Calu3 (cell line): ENCODE measurements around the gene CSPG4. TPM values are rescaled to one million over a fixed set of nuclear protein-coding genes. Genes with fewer than 3 reads are reported as not detected.

Experiments used
- BruUV-seq: library from RNA; stranded (reverse); fragments of 400-500 nt; replicated peaks from 2 replicates; lab custom pipeline; 2021; lab: Mats Ljungman, UMichigan
- CTCF ChIA-PET: fragments of 300-600 bp; sonication (Branson Sonifier 250); formaldehyde crosslinking; loops from one replicate; lab custom pipeline; 2022; ENCODE audit warnings: antibody characterized with exemption; lab: Charles Lee
- DNase-seq: peaks from one replicate; pipeline ENCODE4 v3.0.0; 2022
- H3K27ac Mint-ChIP-seq: one replicate; pipeline ENCODE4 v1.8.0; 2022; ENCODE audit warnings: mixed read lengths; ENCODE audit not compliant: unreplicated experiment
- H3K27me3 Mint-ChIP-seq: one replicate; pipeline ENCODE4 v1.8.0; 2022; ENCODE audit warnings: mixed read lengths; ENCODE audit not compliant: unreplicated experiment
- H3K36me3 Mint-ChIP-seq: one replicate; pipeline ENCODE4 v1.8.0; 2022; ENCODE audit warnings: mild to moderate bottlenecking, moderate library complexity, mixed read lengths; ENCODE audit not compliant: insufficient read depth, unreplicated experiment
- H3K4me1 Mint-ChIP-seq: one replicate; pipeline ENCODE4 v1.8.0; 2022; ENCODE audit warnings: mild to moderate bottlenecking, low read depth, mixed read lengths; ENCODE audit not compliant: unreplicated experiment
- H3K4me3 Mint-ChIP-seq: one replicate; pipeline ENCODE4 v1.8.0; 2022; ENCODE audit warnings: mild to moderate bottlenecking, low read depth, moderate library complexity, mixed read lengths; ENCODE audit not compliant: unreplicated experiment
- H3K9me3 Mint-ChIP-seq: one replicate; pipeline ENCODE4 v1.8.0; 2022; ENCODE audit warnings: low read depth, mixed read lengths; ENCODE audit not compliant: unreplicated experiment
- CTCF ChIP-seq: fragments of 200-600 bp; IDR thresholded peaks from one replicate; pipeline ENCODE4 v1.8.0; 2022; ENCODE audit warnings: antibody characterized with exemption; ENCODE audit not compliant: unreplicated experiment
- intact Hi-C: fragments of 100-400 bp; cut with micrococcal nuclease; formaldehyde crosslinking; loops from one replicate; pipeline ENCODE4 v1.10.0; 2022; ENCODE audit not compliant: unreplicated experiment
- total RNA-seq: library from RNA; stranded (reverse); gene quantifications from 2 replicates; pipeline ENCODE4 v1.2.3, GENCODE V29; 2022

CSPG4 gene
- total RNA-seq, 1 experiment from 2014 or later: not detected

GRCh38 chr15:75733761-75734651 lies 21.4 kb upstream of the CSPG4 start:
- Mint-ChIP-seq H3K4me3 (no peak overlapping the region), H3K36me3 (peaks cover 26% of the 10 kb centered on the region), H3K27me3 (peaks cover 10% of the 10 kb centered on the region), H3K4me1 (no peaks in the 10 kb centered on the region), H3K27ac (no peak overlapping the region), H3K9me3 (no peaks in the 10 kb centered on the region)
- CTCF ChIA-PET: no interaction called here
- TF ChIP-seq CTCF: no peak
- DNase-seq: no peak
- BruUV-seq: no TSS peak
- intact Hi-C loops: no loop called here

- Mint-ChIP-seq H3K36me3 (peaks cover 15% of the 10 kb centered on the region), H3K27me3 (peaks cover 20% of the 10 kb centered on the region), H3K27ac (no peak overlapping the region), H3K4me3 (no peak overlapping the region), H3K9me3 (no peaks in the 10 kb centered on the region), H3K4me1 (peaks cover 4% of the 10 kb centered on the region)
- CTCF ChIA-PET: interaction anchor here (0.5 to 1.2 kb wide), 6 partner anchors 9 to 365 kb away, joined by 3 to 12 read pairs (median 5); a partner anchor contains a TSS
- intact Hi-C loops: no loop called here
- peak; percentile 90 for TF ChIP-seq CTCF
- peak; percentile 87 for DNase-seq
- BruUV-seq: no TSS peak
Observed at GRCh38 chr15:75732809-75733451, 20.3 kb upstream of the CSPG4 start.

GRCh38 chr15:75732177-75732808 lies 19.6 kb upstream of the CSPG4 start:
- intact Hi-C loops: no loop called here
- Mint-ChIP-seq H3K36me3 (peaks cover 11% of the 10 kb centered on the region), H3K4me1 (peaks cover 6% of the 10 kb centered on the region), H3K4me3 (no peak overlapping the region), H3K27ac (no peak overlapping the region), H3K27me3 (peaks cover 27% of the 10 kb centered on the region), H3K9me3 (no peaks in the 10 kb centered on the region)
- no peak for TF ChIP-seq CTCF
- no TSS peak for BruUV-seq
- no peak for DNase-seq
- CTCF ChIA-PET: interaction anchor here (0.8 to 1.2 kb wide), 3 partner anchors 8 to 46 kb away, joined by 4 to 12 read pairs (median 8); a partner anchor contains a TSS
